OCI-LY7 (cell line): Measurements from ENCODE around the gene BICD2.

Source experiments
- CTCF ChIP-seq: fragments of 200-600 bp; sonication (generic); conservative IDR thresholded peaks from 2 replicates; pipeline ENCODE4 v1.5.1; 2014; ENCODE audit warnings: mild to moderate bottlenecking, antibody characterized with exemption, low read length, moderate library complexity, mixed read lengths
- EZH2phosphoT487 ChIP-seq: fragments of 200-600 bp; sonication (generic); IDR thresholded peaks from 2 replicates; pipeline ENCODE4 v1.6.1; 2018; ENCODE audit warnings: low read depth, borderline replicate concordance, mild to moderate bottlenecking, mixed run types, antibody characterized with exemption, low read length, moderate library complexity, mixed read lengths

DNA sequence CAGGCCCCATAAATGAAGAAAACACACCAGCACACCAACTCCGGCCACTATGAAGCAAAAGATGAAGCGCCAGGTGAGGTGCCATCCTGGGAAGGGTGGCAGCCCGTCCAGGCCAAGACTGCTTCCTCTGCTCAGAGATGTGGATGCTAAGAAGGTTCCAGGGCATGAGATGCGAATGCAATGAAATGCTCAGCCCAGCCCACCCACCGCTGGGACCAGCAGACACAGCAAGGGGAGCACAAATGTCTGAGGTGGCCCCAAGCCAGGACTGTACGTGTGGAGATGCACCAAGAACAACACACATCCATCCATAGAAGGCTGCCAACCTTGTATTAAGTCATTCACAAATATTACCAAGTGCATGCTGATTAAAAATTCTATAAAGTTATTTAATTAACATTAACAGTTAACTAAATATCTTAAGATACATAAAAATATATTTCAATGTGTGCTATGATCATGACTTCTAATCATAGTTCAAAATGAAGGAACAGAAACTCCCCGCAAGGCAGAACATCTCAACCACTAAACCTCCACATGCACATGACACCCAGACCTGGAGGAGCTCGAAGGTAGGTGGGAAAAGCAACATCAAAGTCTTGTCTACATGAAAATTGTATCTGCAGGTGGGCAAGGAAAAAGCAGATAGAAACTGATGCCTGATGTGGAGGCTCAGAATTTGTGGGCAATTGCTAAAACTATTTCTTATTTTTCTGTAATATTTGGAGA is 43.7 kb downstream of the BICD2 start:
- no peak for TF ChIP-seq CTCF
- TF ChIP-seq EZH2phosphoT487: no peak
